RPMI7951 (cell line): Measurements from ENCODE around the gene ATP4A. TPM values are rescaled to one million over a fixed set of nuclear protein-coding genes. Genes with fewer than 3 reads are reported as not detected.
A peak's percentile ranks its signal among the peaks of the same experiment; 100 is the strongest.

ENCODE experiments used
- DNase-seq: peaks from one replicate; pipeline ENCODE4 v3.0.0-alpha.2; 2012; ENCODE audit warnings: low read depth
- total RNA-seq: library from RNA; depleted of rRNA; stranded (reverse); fragments of >200 nt; shearing (Covaris generic); gene quantifications from 2 replicates; pipeline ENCODE4 v1.2.3, GENCODE V29; 2014

Gene ATP4A
- total RNA-seq, 1 experiment from 2014 or later: 0.12 TPM

- DNase-seq: peak; percentile 68
Measured at GRCh38 chr19:35549174-35549788, 14.2 kb downstream of the ATP4A start.

- no peak for DNase-seq
Measured at GRCh38 chr19:35546532-35546931, 16.9 kb downstream of the ATP4A start.

- peak; percentile 35 for DNase-seq
Measured at GRCh38 chr19:35545855-35546381, 17.5 kb downstream of the ATP4A start.

GRCh38 chr19:35545001-35545854 is 18.2 kb downstream of the ATP4A start, which contains the start of gene TMEM147:
Gene TMEM147, plus strand, starts transcription at chr19:35545626. Its CDS starts 114 bp downstream, at chr19:35545740.
- DNase-seq: peak; percentile 85

GRCh38 chr19:35544110-35544802 is 19.2 kb downstream of the ATP4A start:
- DNase-seq: no peak

- DNase-seq: no peak
Measured at GRCh38 chr19:35543280-35544109, 20.0 kb downstream of the ATP4A start.

- no peak for DNase-seq
Measured at GRCh38 chr19:35542209-35542608, 21.2 kb downstream of the ATP4A start.

- no peak for DNase-seq
Measured at GRCh38 chr19:35540356-35540927, 23.0 kb downstream of the ATP4A start.

- no peak for DNase-seq
Measured at GRCh38 chr19:35539850-35540249, 23.6 kb downstream of the ATP4A start.

GRCh38 chr19:35539314-35539713 is 24.1 kb downstream of the ATP4A start:
- DNase-seq: no peak

- no peak for DNase-seq
Measured at GRCh38 chr19:35534803-35535480, 28.5 kb downstream of the ATP4A start.

GRCh38 chr19:35533822-35534392 is 29.6 kb downstream of the ATP4A start:
- DNase-seq: no peak

- no peak for DNase-seq
Measured at GRCh38 chr19:35533201-35533821, 30.1 kb downstream of the ATP4A start, which contains the start of gene GAPDHS. Gene GAPDHS, plus strand, starts transcription at chr19:35533456. Its CDS starts 72 bp downstream, at chr19:35533528.

- DNase-seq: no peak
Measured at GRCh38 chr19:35531291-35531690, 32.2 kb downstream of the ATP4A start.

GRCh38 chr19:35529241-35530218 is 33.9 kb downstream of the ATP4A start:
- no peak for DNase-seq

GRCh38 chr19:35528218-35529038 is 35.0 kb downstream of the ATP4A start, which contains the start of gene SBSN:
Gene SBSN, minus strand, starts transcription at chr19:35528311. Its CDS starts 30 bp downstream, at chr19:35528281.
- peak; percentile 21 for DNase-seq

GRCh38 chr19:35525873-35526272 is 37.6 kb downstream of the ATP4A start:
- DNase-seq: no peak
